Fibroblast of lung (primary cell): ENCODE measurements around the gene DCBLD2.
"Not testable (repeated sequence)": the region's sequence is repeated elsewhere in the genome, so short reads cannot be mapped to it uniquely, and the experiment has no call there.

Source experiments
- EZH2 ChIP-seq: IDR thresholded peaks from 2 replicates; pipeline ENCODE4 v1.5.1; 2012; ENCODE audit warnings: low read length, control low read depth, mild to moderate bottlenecking; ENCODE audit errors: missing control alignments
- TF ChIP-seq, protein P1 (sequence below), 2 donors: IDR thresholded peaks in 1 of 2; conservative IDR thresholded peaks in 1 of 2; 1 replicate in 1 of 2; 2 replicates in 1 of 2; pipeline ENCODE4 v1.5.1; 2011 to 2012; ENCODE audit warnings: low read length in 2 of 2, control low read depth in 1 of 2, inconsistent platforms in 1 of 2, low read depth in 1 of 2, mild to moderate bottlenecking in 1 of 2

DNA sequence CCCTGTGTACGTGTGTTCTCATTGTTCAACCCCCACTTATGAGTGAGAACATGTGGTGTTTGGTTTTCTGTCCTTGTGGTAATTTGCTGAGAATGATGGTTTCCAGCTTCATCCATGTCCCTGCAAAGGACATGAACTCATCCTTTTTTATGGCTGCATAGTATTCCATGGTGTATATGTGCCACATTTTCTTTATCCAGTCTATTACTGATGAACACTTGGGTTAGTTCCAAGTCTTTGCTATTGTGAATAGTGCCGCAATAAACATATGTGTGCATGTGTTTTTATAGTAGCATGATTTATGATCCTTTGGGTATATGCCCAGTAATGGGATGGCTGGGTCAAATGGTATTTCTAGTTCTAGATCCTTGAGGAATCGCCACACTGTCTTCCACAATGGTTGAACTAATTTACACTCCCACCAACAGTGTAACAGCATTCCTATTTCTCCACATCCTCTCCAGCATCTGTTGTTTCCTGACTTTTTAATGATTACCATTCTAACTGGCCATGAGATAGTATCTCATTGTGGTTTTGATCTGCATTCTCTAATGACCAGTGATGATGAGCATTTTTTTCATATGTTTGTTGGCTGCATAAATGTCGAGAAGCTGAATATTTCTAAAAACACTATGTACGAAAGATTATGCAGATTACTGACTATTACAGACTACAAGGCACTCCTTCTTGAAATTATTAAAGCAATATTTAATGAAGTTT is 18.7 kb downstream of the DCBLD2 start:
- TF ChIP-seq EZH2 = not testable (repeated sequence)
- TF ChIP-seq, protein P1, sequence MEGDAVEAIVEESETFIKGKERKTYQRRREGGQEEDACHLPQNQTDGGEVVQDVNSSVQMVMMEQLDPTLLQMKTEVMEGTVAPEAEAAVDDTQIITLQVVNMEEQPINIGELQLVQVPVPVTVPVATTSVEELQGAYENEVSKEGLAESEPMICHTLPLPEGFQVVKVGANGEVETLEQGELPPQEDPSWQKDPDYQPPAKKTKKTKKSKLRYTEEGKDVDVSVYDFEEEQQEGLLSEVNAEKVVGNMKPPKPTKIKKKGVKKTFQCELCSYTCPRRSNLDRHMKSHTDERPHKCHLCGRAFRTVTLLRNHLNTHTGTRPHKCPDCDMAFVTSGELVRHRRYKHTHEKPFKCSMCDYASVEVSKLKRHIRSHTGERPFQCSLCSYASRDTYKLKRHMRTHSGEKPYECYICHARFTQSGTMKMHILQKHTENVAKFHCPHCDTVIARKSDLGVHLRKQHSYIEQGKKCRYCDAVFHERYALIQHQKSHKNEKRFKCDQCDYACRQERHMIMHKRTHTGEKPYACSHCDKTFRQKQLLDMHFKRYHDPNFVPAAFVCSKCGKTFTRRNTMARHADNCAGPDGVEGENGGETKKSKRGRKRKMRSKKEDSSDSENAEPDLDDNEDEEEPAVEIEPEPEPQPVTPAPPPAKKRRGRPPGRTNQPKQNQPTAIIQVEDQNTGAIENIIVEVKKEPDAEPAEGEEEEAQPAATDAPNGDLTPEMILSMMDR (conservative IDR thresholded peaks at IDR 0.05 in 1 of 2, IDR thresholded peaks at IDR 0.05 in 1 of 2; ENCODE audit: low read depth in 1 of 2, low read length in 2 of 2) = not testable (repeated sequence)
